ENCODE measurements around the gene NEURL1B.

The NEURL1B gene

GRCh38 chr5:172713809-172714490, 72.9 kb downstream of the NEURL1B start:
- Histone ChIP-seq H3K4me3 (ENCODE audit: low read length) (no peak overlapping the region), H3K27me3 (ENCODE audit: control insufficient read depth, insufficient read depth, low read length) (peaks cover 2% of the 10 kb centered on the region), H3K27ac (ENCODE audit: low read depth, low read length) (no peak overlapping the region), H3K9ac (ENCODE audit: low read length) (no peak overlapping the region), H3K4me1 (ENCODE audit: control insufficient read depth, insufficient read depth, low read length) (peaks cover 5% of the 10 kb centered on the region), H3K36me3 (ENCODE audit: control insufficient read depth, insufficient read depth, low read length) (no peaks in the 10 kb centered on the region)

- Histone ChIP-seq H3K4me3 (ENCODE audit: low read length) (no peak overlapping the region), H3K4me1 (ENCODE audit: control insufficient read depth, insufficient read depth, low read length) (peaks cover 5% of the 10 kb centered on the region), H3K36me3 (ENCODE audit: control insufficient read depth, insufficient read depth, low read length) (no peaks in the 10 kb centered on the region), H3K9ac (ENCODE audit: low read length) (no peak overlapping the region), H3K27me3 (ENCODE audit: control insufficient read depth, insufficient read depth, low read length) (peaks cover under 1% of the 10 kb centered on the region), H3K27ac (ENCODE audit: low read depth, low read length) (peak overlapping the region; percentile 27)
Measured at GRCh38 chr5:172714491-172715420, 73.7 kb downstream of the NEURL1B start.

GRCh38 chr5:172715421-172715780, 74.3 kb downstream of the NEURL1B start:
- Histone ChIP-seq H3K9ac (ENCODE audit: low read length) (no peak overlapping the region), H3K27ac (ENCODE audit: low read depth, low read length) (peak overlapping the region; percentile 27), H3K27me3 (ENCODE audit: control insufficient read depth, insufficient read depth, low read length) (no peaks in the 10 kb centered on the region), H3K4me3 (ENCODE audit: low read length) (no peak overlapping the region), H3K36me3 (ENCODE audit: control insufficient read depth, insufficient read depth, low read length) (no peaks in the 10 kb centered on the region), H3K4me1 (ENCODE audit: control insufficient read depth, insufficient read depth, low read length) (peaks cover 5% of the 10 kb centered on the region)

- Histone ChIP-seq H3K27me3 (ENCODE audit: control insufficient read depth, insufficient read depth, low read length) (no peaks in the 10 kb centered on the region), H3K4me3 (ENCODE audit: low read length) (no peak overlapping the region), H3K36me3 (ENCODE audit: control insufficient read depth, insufficient read depth, low read length) (no peaks in the 10 kb centered on the region), H3K9ac (ENCODE audit: low read length) (no peak overlapping the region), H3K27ac (ENCODE audit: low read depth, low read length) (no peak overlapping the region), H3K4me1 (ENCODE audit: control insufficient read depth, insufficient read depth, low read length) (peaks cover 5% of the 10 kb centered on the region)
Measured at GRCh38 chr5:172715931-172716682, 75.0 kb downstream of the NEURL1B start.

GRCh38 chr5:172716796-172717313, 75.8 kb downstream of the NEURL1B start:
- Histone ChIP-seq H3K4me3 (ENCODE audit: low read length) (no peak overlapping the region), H3K9ac (ENCODE audit: low read length) (peak overlapping the region; percentile 21), H3K27ac (ENCODE audit: low read depth, low read length) (no peak overlapping the region), H3K27me3 (ENCODE audit: control insufficient read depth, insufficient read depth, low read length) (no peaks in the 10 kb centered on the region), H3K36me3 (ENCODE audit: control insufficient read depth, insufficient read depth, low read length) (no peaks in the 10 kb centered on the region), H3K4me1 (ENCODE audit: control insufficient read depth, insufficient read depth, low read length) (peaks cover 5% of the 10 kb centered on the region)

- Histone ChIP-seq H3K27ac (ENCODE audit: low read depth, low read length) (no peak overlapping the region), H3K27me3 (ENCODE audit: control insufficient read depth, insufficient read depth, low read length) (no peaks in the 10 kb centered on the region), H3K4me1 (ENCODE audit: control insufficient read depth, insufficient read depth, low read length) (peaks cover 10% of the 10 kb centered on the region), H3K4me3 (ENCODE audit: low read length) (no peak overlapping the region), H3K36me3 (ENCODE audit: control insufficient read depth, insufficient read depth, low read length) (no peaks in the 10 kb centered on the region), H3K9ac (ENCODE audit: low read length) (no peak overlapping the region)
Measured at GRCh38 chr5:172717481-172718195, 76.6 kb downstream of the NEURL1B start.

DNA sequence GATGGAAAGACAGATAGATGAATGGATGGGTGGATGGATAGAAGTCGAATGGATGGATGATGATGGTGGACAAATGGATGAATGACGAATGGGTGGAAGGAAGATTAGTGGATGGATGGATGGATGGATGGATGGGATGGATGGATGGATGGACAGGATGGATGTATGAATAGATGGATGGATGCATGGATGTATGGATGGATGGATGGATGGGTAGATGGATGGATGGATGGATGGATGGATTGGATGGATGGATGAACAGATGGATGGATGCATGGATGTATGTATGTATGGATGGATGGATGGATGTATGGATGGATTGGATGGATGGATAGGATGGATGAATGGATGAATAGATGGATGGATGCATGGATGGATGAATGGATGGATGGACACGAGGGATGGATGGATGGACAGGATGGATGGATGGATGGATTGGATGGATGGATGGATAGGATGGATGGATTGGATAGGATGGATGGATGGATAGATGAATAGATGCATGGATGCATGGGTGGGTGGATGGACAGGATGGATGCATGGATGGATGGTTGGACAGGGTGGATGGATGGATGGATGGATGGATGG, 77.6 kb downstream of the NEURL1B start:
- H3K36me3 ChIP-seq (ENCODE audit: control insufficient read depth, insufficient read depth, low read length): no peaks in the 10 kb centered on the region
- peaks cover 5% of the 10 kb centered on the region for H3K4me1 ChIP-seq (ENCODE audit: control insufficient read depth, insufficient read depth, low read length)
- H3K27ac ChIP-seq (ENCODE audit: low read depth, low read length): no peak overlapping the region
- H3K4me3 ChIP-seq (ENCODE audit: low read length): no peak overlapping the region
- H3K27me3 ChIP-seq (ENCODE audit: control insufficient read depth, insufficient read depth, low read length): no peaks in the 10 kb centered on the region
- no peak overlapping the region for H3K9ac ChIP-seq (ENCODE audit: low read length)

DNA sequence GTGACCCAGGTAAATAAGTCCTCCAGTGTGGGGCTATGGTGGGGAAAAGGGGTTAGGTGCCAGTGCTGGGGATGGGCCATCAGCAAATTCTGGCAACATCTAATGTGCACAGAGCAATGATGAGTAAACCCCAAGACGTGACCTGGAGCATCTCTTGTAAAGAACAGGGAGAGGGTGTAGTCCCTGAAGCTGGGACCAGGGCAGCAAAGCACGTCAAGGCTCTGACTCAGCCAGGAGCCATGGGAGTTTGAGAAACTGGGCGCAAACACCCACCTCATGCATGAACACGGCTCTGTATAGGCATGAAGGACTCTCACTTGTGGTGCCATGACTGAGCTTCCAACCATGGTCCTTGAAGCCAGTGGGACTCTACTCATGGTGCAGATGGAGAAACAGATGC, 78.1 kb downstream of the NEURL1B start:
- H3K27me3 ChIP-seq (ENCODE audit: control insufficient read depth, insufficient read depth, low read length): no peaks in the 10 kb centered on the region
- H3K9ac ChIP-seq (ENCODE audit: low read length): no peak overlapping the region
- no peaks in the 10 kb centered on the region for H3K36me3 ChIP-seq (ENCODE audit: control insufficient read depth, insufficient read depth, low read length)
- H3K4me1 ChIP-seq (ENCODE audit: control insufficient read depth, insufficient read depth, low read length): peaks cover 5% of the 10 kb centered on the region
- H3K27ac ChIP-seq (ENCODE audit: low read depth, low read length): no peak overlapping the region
- H3K4me3 ChIP-seq (ENCODE audit: low read length): no peak overlapping the region

GRCh38 chr5:172720655-172721054, 79.6 kb downstream of the NEURL1B start:
- Histone ChIP-seq H3K9ac (ENCODE audit: low read length) (no peak overlapping the region), H3K4me3 (ENCODE audit: low read length) (no peak overlapping the region), H3K27me3 (ENCODE audit: control insufficient read depth, insufficient read depth, low read length) (no peaks in the 10 kb centered on the region), H3K4me1 (ENCODE audit: control insufficient read depth, insufficient read depth, low read length) (peaks cover 5% of the 10 kb centered on the region), H3K27ac (ENCODE audit: low read depth, low read length) (no peak overlapping the region), H3K36me3 (ENCODE audit: control insufficient read depth, insufficient read depth, low read length) (no peaks in the 10 kb centered on the region)

DNA sequence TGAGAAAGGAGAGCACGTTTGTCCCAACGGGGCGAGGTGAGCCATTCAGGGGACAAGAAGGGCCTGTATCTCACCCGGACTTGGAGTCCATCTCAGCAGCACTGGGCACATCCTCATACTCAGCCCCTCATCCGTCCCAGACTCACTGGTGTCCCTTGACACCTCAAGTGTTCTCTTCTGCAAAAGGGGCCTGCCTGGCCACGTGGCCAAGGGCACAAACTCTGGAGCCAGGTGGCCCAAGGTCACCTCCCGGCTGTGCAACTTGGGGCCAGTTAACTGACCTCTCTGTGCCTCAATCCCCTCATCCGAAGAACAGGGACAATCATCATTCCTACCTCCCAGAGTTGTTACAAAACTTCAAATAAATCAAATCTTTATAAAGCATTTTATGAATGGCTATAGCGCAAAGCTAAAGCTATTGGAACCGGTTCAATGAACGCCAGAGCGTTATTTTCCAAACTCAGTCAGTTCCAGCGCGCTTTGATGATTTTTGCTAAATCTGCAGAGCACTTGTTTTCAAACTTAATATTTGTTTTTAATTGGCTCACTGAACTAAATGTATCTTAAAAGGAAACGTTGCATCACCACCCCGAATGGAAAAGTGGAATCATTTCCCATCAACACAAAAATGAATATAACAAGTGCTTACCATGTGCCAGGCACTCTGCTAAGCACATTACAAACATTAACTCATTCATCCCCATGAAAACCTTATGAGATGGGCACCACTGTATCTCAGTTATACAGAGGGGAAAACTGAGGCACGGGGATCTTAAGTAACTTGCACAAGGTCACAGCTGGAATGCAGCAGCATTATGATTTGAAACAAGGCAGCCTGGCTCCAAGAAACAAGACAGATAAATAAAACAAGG, 80.6 kb downstream of the NEURL1B start:
- no peak overlapping the region for H3K9ac ChIP-seq (ENCODE audit: low read length)
- no peaks in the 10 kb centered on the region for H3K27me3 ChIP-seq (ENCODE audit: control insufficient read depth, insufficient read depth, low read length)
- H3K36me3 ChIP-seq (ENCODE audit: control insufficient read depth, insufficient read depth, low read length): no peaks in the 10 kb centered on the region
- H3K4me3 ChIP-seq (ENCODE audit: low read length): no peak overlapping the region
- H3K4me1 ChIP-seq (ENCODE audit: control insufficient read depth, insufficient read depth, low read length): peaks cover 5% of the 10 kb centered on the region
- no peak overlapping the region for H3K27ac ChIP-seq (ENCODE audit: low read depth, low read length)

GRCh38 chr5:172722327-172722815, 81.3 kb downstream of the NEURL1B start:
- no peak overlapping the region for H3K9ac ChIP-seq (ENCODE audit: low read length)
- no peaks in the 10 kb centered on the region for H3K27me3 ChIP-seq (ENCODE audit: control insufficient read depth, insufficient read depth, low read length)
- no peak overlapping the region for H3K4me3 ChIP-seq (ENCODE audit: low read length)
- peaks cover 5% of the 10 kb centered on the region for H3K4me1 ChIP-seq (ENCODE audit: control insufficient read depth, insufficient read depth, low read length)
- no peak overlapping the region for H3K27ac ChIP-seq (ENCODE audit: low read depth, low read length)
- no peaks in the 10 kb centered on the region for H3K36me3 ChIP-seq (ENCODE audit: control insufficient read depth, insufficient read depth, low read length)
